Activated CD8-positive, alpha-beta memory T cell treated with anti-CD3 and anti-CD28 coated beads, Interleukin-2, amount 50 U/mL, for 1 hour (primary cell): Measurements from ENCODE around the gene MAGEA2B.
"Not testable (repeated sequence)": the region's sequence is repeated elsewhere in the genome, so short reads cannot be mapped to it uniquely, and the experiment has no call there.

Experiments
- DNase-seq: peaks from one replicate; pipeline ENCODE4 v3.0.0-alpha.2; 2020; ENCODE audit errors: extremely low read depth

The MAGEA2B gene

GRCh38 chrX:152758918-152759317 is 44.5 kb downstream of the MAGEA2B start, which contains the start of gene CSAG3:
Gene CSAG3 (plus strand): TSS chrX:152759218.
- DNase-seq = not testable (repeated sequence)

- not testable (repeated sequence) for DNase-seq
These were observed 45.1 kb downstream of the MAGEA2B start for GRCh38 chrX:152759544-152759943.

GRCh38 chrX:152761582-152761981 is 47.2 kb downstream of the MAGEA2B start:
- not testable (repeated sequence) for DNase-seq

DNA sequence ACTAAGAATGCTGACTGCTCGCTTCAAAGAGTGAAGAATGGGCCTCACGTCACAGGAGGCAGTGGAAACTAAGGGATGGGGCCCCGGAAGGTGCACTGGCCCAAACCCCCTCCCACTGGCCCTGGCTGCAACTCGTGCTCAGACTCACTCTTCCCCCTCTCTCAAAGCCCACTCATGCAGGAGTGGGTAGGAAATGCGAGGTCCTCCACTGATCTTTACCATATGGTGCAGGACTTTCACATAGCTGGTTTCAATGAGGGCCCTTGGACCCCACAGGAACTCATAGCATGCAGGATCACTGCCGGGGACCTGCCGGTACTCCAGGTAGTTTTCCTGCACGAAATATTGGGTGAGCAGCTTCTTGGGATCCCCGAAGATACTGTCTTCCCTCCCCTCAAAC is 52.1 kb downstream of the MAGEA2B start:
- not testable (repeated sequence) for DNase-seq
